Measurements from ENCODE around the gene CYP46A1.

GRCh38 chr14:99651953-99652746 is 31.9 kb upstream of the CYP46A1 start:
- TF ChIP-seq, protein P1, sequence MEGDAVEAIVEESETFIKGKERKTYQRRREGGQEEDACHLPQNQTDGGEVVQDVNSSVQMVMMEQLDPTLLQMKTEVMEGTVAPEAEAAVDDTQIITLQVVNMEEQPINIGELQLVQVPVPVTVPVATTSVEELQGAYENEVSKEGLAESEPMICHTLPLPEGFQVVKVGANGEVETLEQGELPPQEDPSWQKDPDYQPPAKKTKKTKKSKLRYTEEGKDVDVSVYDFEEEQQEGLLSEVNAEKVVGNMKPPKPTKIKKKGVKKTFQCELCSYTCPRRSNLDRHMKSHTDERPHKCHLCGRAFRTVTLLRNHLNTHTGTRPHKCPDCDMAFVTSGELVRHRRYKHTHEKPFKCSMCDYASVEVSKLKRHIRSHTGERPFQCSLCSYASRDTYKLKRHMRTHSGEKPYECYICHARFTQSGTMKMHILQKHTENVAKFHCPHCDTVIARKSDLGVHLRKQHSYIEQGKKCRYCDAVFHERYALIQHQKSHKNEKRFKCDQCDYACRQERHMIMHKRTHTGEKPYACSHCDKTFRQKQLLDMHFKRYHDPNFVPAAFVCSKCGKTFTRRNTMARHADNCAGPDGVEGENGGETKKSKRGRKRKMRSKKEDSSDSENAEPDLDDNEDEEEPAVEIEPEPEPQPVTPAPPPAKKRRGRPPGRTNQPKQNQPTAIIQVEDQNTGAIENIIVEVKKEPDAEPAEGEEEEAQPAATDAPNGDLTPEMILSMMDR (conservative IDR thresholded peaks at IDR 0.05), result no peak
- TF ChIP-seq EZH2 (IDR thresholded peaks at IDR 0.05; ENCODE audit: low read depth), result no peak
